K562 treated with DMSO at 1 percent for 24 hours (cell line): Measurements from ENCODE around the gene ETV7. TPM values are rescaled to one million over a fixed set of nuclear protein-coding genes. Genes with fewer than 3 reads are reported as not detected.

Source experiments
- total RNA-seq: library from RNA; unstranded; fragments of 300-600 nt; gene quantifications from 2 replicates; pipeline ENCODE4 v1.2.3, GENCODE V29; 2022; ENCODE audit warnings: low read depth; ENCODE audit not compliant: insufficient read depth

ETV7 gene
- 1.4 TPM in 1 of 2 replicates, not detected in the other for total RNA-seq

DNA sequence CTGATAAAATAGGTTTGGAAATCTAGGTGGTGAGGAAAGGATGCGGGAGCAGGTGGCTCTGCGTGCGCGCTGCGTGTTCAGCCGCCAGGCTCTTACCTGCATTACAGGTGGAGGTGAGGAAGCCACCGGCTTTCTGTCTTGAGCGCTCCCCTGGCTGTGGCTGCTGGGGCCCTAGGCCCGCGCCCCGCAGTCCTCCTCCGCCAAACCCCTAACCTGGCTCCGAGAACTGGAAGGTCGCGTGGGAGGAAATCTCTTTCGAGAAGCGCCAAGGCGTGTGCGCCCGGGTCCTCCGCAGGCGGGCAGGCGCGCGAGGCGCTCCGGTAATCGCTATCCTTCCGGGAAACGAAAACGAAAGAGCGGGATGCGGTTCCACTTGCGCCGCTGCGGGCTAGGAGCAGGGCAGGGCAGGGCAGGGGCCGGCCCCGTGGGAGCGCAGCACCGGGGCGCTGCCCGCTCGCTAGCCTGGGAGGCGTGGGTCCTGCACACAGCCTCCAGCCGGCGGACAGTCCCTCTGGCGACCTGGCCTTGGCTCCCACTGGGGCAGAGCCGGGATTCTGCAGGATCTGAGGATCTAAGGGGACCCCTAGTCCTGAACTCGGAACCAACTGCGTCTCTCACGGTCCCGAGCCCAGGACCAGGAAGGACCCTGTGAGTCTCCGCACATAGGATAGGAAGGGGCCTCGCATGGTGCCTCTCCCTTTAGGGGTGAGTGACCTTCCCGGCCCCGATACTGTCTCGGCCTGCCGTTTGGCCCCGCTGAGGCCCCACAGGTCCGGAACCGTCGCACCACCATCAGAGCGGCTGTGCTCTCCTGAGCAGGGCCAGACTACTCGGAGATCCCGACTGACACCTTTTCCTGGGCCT, at the start of gene ETV7:
TSS of gene ETV7 (minus strand) at position 230 of the 864 bp plus-strand sequence. CDS start at position 102, 128 bp downstream.

DNA sequence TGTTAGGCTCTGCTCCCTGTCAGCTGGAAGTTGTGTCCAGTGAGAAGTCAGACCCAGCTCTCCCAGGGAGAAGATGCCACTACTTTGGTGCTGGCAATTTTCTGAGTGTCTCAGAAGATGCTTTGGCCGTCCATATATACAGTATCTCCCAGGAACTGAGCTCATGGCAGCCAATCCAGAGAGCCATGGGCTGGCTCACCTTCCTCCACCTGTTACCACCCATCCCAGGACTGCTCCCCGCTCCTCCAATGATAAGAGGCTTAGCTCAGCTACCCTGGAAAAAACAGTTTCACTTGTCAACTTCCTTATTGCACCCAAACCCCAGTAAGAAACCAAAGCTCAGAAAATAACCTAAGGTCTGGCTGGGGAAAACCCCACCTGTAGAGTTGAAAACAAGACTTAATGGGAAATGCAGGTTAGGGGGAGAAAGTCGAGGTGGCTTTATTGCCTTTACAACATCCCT, 50.7 kb downstream of the ETV7 start, which contains the start of gene BNIP5:
TSS of gene BNIP5 (minus strand) at position 110 of the 463 bp plus-strand sequence. CDS start 6,198 bp downstream, outside the sequence.

Other genes starting within 250 kb of the ETV7 start
- 29.8 and 30.8 TPM in 2 replicates for gene BRPF3, start 190.9 kb downstream of the ETV7 start, total RNA-seq
- gene PNPLA1, start 117.6 kb downstream of the ETV7 start, total RNA-seq: 0.58 and 0.80 TPM in 2 replicates
- not detected in 2 replicates for gene BNIP5, start 50.8 kb downstream of the ETV7 start, total RNA-seq
- not detected in 2 replicates for gene PXT1, start 55.2 kb upstream of the ETV7 start, total RNA-seq
- 44.4 and 49.5 TPM in 2 replicates for gene KCTD20, start 55.3 kb upstream of the ETV7 start, total RNA-seq
- 18.6 and 21.5 TPM in 2 replicates for gene STK38, start 159.8 kb upstream of the ETV7 start, total RNA-seq
- gene SRSF3, start 206.7 kb upstream of the ETV7 start, total RNA-seq: 194 and 199 TPM in 2 replicates